Cardiac muscle cell (in vitro differentiated cells and primary cell): Measurements from ENCODE around the gene MNT. TPM values are rescaled to one million over a fixed set of nuclear protein-coding genes. Genes with fewer than 3 reads are reported as not detected.

Experiments
- DNase-seq, 2 donors: peaks; one replicate each; pipeline versions ENCODE4 v3.0.0 to v3.0.0-alpha.2; 2010 to 2017; ENCODE audit warnings: low read depth in 1 of 2, low spot score in 1 of 2
- H3K27ac ChIP-seq: fragments of 200-600 bp; sonication (generic); 2 replicates; pipeline ENCODE4 v1.5.1; 2016
- H3K27me3 ChIP-seq: fragments of 200-600 bp; sonication (generic); 2 replicates; pipeline ENCODE4 v1.6.0; 2016; ENCODE audit warnings: control low read depth
- H3K36me3 ChIP-seq: fragments of 200-600 bp; sonication (generic); 2 replicates; pipeline ENCODE4 v1.5.1; 2016; ENCODE audit warnings: control low read depth
- H3K4me1 ChIP-seq: fragments of 200-600 bp; sonication (generic); 2 replicates; pipeline ENCODE4 v1.8.1; 2017; ENCODE audit warnings: low read depth, mild to moderate bottlenecking, mixed run types
- H3K4me3 ChIP-seq: fragments of 200-600 bp; sonication (generic); 2 replicates; pipeline ENCODE4 v1.5.1; 2016; ENCODE audit warnings: mild to moderate bottlenecking
- H3K9me3 ChIP-seq: fragments of 200-600 bp; sonication (generic); 2 replicates; pipeline ENCODE4 v1.5.1; 2017; ENCODE audit warnings: low read depth, mild to moderate bottlenecking, control low read depth
- polyA plus RNA-seq: library from polyadenylated mRNA; unstranded; fragments of >200 nt; fragmentation: Nextera tagmentation; extraction: Ambion mirVana; gene quantifications from 2 replicates; pipeline ENCODE4 v1.2.1, GENCODE V29; 2016
- total RNA-seq: library from RNA; depleted of rRNA; stranded (reverse); fragments of >200 nt; gene quantifications from 2 replicates; pipeline ENCODE4 v1.2.3, GENCODE V29; 2016
- TF ChIP-seq, protein P1 (sequence below): IDR thresholded peaks from 2 replicates; pipeline ENCODE4 v1.5.1; 2012; ENCODE audit warnings: low read depth, mild to moderate bottlenecking, low read length

MNT gene
- total and polyA plus RNA-seq, 2 experiments from 2014 or later, result 7.3 to 17.4 TPM

DNA sequence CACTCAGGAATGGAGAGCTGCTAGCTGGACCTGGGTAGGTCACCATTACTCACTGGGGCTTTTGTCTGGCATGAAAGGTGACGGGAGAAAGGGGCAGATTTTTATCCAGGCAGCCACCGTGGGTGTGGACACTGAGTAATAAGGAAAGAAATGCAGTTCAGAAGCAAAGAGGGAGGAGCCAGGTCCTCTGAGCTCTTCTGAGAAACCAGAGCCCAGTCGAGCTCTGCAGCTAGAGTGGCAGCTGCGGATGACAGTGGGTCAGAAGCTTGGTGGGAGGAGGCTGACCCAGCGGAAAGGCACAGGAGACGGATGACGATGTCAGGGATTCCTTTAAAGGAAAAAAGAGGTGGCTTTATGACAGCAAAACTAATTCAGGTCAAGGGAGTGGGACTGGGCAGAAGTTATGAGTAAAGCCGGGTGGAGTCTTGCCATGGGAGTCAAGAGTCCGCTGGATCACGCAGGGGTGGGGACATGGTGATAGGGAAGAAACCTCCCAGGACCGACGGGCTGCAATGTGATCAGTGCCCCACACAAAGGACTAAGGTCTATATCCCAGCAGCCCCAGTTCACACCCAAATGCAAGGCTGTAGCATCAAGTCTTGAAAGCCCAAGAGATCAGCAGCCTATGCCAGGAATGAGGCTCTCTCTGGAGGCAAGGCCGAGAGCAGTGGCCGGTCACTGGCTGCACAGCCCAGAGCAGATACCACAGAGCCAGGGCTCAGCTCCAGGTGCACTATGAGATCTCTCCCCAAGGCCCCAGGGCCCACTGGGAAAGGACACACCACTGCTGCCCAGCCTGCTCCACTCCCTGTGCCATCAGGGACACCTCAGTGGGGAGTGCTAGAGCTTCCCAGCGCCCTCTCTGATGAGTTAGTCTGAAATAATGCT lies 6.3 kb upstream of the MNT start:
- TF ChIP-seq, protein P1, sequence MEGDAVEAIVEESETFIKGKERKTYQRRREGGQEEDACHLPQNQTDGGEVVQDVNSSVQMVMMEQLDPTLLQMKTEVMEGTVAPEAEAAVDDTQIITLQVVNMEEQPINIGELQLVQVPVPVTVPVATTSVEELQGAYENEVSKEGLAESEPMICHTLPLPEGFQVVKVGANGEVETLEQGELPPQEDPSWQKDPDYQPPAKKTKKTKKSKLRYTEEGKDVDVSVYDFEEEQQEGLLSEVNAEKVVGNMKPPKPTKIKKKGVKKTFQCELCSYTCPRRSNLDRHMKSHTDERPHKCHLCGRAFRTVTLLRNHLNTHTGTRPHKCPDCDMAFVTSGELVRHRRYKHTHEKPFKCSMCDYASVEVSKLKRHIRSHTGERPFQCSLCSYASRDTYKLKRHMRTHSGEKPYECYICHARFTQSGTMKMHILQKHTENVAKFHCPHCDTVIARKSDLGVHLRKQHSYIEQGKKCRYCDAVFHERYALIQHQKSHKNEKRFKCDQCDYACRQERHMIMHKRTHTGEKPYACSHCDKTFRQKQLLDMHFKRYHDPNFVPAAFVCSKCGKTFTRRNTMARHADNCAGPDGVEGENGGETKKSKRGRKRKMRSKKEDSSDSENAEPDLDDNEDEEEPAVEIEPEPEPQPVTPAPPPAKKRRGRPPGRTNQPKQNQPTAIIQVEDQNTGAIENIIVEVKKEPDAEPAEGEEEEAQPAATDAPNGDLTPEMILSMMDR, result no peak
- DNase-seq, result peak in 1 of 2 donors; percentile 79
- peak overlapping the region; percentile 80 for H3K27ac ChIP-seq
- no peaks in the 10 kb centered on the region for H3K36me3 ChIP-seq
- H3K9me3 ChIP-seq, result no peaks in the 10 kb centered on the region
- H3K4me3 ChIP-seq, result no peak overlapping the region
- H3K4me1 ChIP-seq, result peaks cover 12% of the 10 kb centered on the region
- H3K27me3 ChIP-seq, result no peaks in the 10 kb centered on the region

DNA sequence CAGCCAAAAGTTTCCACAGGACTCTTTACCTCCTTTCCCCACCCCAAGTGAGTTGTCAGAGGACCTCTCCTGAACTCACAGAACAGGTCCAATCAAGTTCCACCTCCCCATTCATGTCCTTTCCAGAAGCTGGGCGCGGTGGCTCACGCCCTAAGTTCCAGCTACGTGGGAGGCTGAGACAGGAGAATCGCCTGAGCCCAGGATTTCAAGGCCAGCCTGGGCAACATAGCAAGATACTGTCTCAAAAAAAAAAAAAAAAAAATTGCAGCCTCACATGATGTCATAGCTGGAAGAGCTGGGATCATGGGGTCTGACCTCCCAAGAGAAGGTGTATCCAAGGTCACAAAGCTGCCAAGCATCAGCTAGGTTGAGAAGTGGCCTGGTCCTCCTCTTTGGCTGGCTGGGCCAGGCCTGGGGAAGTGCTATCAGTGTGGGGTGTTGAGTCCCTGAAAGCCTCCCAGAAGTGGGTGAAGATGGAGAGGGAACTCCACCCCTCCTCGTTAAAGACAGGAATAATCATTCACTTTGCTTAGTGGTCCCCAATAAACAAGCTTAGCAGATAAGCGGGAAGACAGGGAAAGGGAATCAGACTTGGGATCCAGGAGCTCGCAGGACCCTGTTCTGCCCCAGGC lies 5.5 kb upstream of the MNT start:
- DNase-seq, result no peak
- TF ChIP-seq, protein P1, result no peak
- H3K27ac ChIP-seq, result peak overlapping the region; percentile 80
- peaks cover 12% of the 10 kb centered on the region for H3K4me1 ChIP-seq
- H3K4me3 ChIP-seq, result no peak overlapping the region
- no peaks in the 10 kb centered on the region for H3K36me3 ChIP-seq
- H3K27me3 ChIP-seq, result no peaks in the 10 kb centered on the region
- H3K9me3 ChIP-seq, result no peaks in the 10 kb centered on the region

GRCh38 chr17:2405247-2405926 lies 4.5 kb upstream of the MNT start:
- no peak overlapping the region for H3K27ac ChIP-seq

GRCh38 chr17:2403044-2403443 lies 2.2 kb upstream of the MNT start:
- no peak for DNase-seq
- Histone ChIP-seq H3K36me3 (no peaks in the 10 kb centered on the region), H3K27me3 (no peaks in the 10 kb centered on the region), H3K4me1 (peaks cover 19% of the 10 kb centered on the region), H3K27ac (no peak overlapping the region), H3K9me3 (no peaks in the 10 kb centered on the region), H3K4me3 (no peak overlapping the region)
- TF ChIP-seq, protein P1, result no peak

More at GRCh38 chr17:2405247-2405926, 4.5 kb upstream of the MNT start:
- no peaks in the 10 kb centered on the region for H3K36me3 ChIP-seq
- H3K4me1 ChIP-seq, result peaks cover 12% of the 10 kb centered on the region
- TF ChIP-seq, protein P1, result no peak
- H3K4me3 ChIP-seq, result no peak overlapping the region
- no peaks in the 10 kb centered on the region for H3K9me3 ChIP-seq
- peak in 1 of 2 donors; percentile 89 for DNase-seq
- H3K27me3 ChIP-seq, result no peaks in the 10 kb centered on the region

- TF ChIP-seq, protein P1, result no peak
- peak overlapping the region; percentile 98 for H3K27ac ChIP-seq
- no peaks in the 10 kb centered on the region for H3K27me3 ChIP-seq
- H3K4me1 ChIP-seq, result peaks cover 24% of the 10 kb centered on the region
- H3K9me3 ChIP-seq, result no peaks in the 10 kb centered on the region
- peak overlapping the region; percentile 83 for H3K4me3 ChIP-seq
- no peak for DNase-seq
- no peaks in the 10 kb centered on the region for H3K36me3 ChIP-seq
These were observed 1.7 kb upstream of the MNT start for GRCh38 chr17:2402544-2402943.
